ENCODE measurements around the gene GTPBP3. TPM values are rescaled to one million over a fixed set of nuclear protein-coding genes. Genes with fewer than 3 reads are reported as not detected.

Gene GTPBP3
- total RNA-seq, 3 donors from 2014 or later (not counting 1 experiment from before 2014, with no cell fraction given): 21.6 to 33.0 (median 27.7) TPM

- Histone ChIP-seq H3K9me3 (ENCODE audit: control insufficient read depth, insufficient read depth, low read length) (no peaks in the 10 kb centered on the region), H3K4me1 (ENCODE audit: control insufficient read depth, insufficient read depth, low read length) (peaks cover 10% of the 10 kb centered on the region), H3K4me3 (ENCODE audit: low read length) (no peak overlapping the region), H3K36me3 (ENCODE audit: control insufficient read depth, insufficient read depth, low read length) (peaks cover 22% of the 10 kb centered on the region), H3K27me3 (ENCODE audit: control insufficient read depth, insufficient read depth, low read length) (no peaks in the 10 kb centered on the region), H3K27ac (ENCODE audit: low read length) (no peak overlapping the region)
- no peaks in the 10 kb centered on the region for H3K36me3 Mint-ChIP-seq
- WGBS (ENCODE audit: insufficient coverage): 31% methylated on average over 7 of the region's 7 CpGs
- H3K9me3 Mint-ChIP-seq: no peaks in the 10 kb centered on the region
- intact Hi-C loops (cut with micrococcal nuclease): no loop called here
- H3K4me3 Mint-ChIP-seq: no peak overlapping the region
- H3K4me1 Mint-ChIP-seq: peaks cover 0 to 2% of the 10 kb centered on the region in 2 donors
- no peak overlapping the region for H3K27ac Mint-ChIP-seq
- no peak for TF ChIP-seq CTCF (IDR thresholded peaks at IDR 0.05)
- peak in 1 of 2 donors; percentile 43 for DNase-seq
- no peak for ATAC-seq
- H3K27me3 Mint-ChIP-seq (ENCODE audit: low read depth in 2 of 2): no peaks in the 10 kb centered on the region
Observed at GRCh38 chr19:17323964-17324332, 13.4 kb upstream of the GTPBP3 start.

GRCh38 chr19:17324357-17325114, 12.8 kb upstream of the GTPBP3 start:
- no peaks in the 10 kb centered on the region for H3K9me3 ChIP-seq (ENCODE audit: control insufficient read depth, insufficient read depth, low read length)
- intact Hi-C loops (cut with micrococcal nuclease): no loop called here
- no peaks in the 10 kb centered on the region for H3K27me3 Mint-ChIP-seq (ENCODE audit: low read depth in 2 of 2)

GRCh38 chr19:17325133-17325532, 12.2 kb upstream of the GTPBP3 start:
- H3K27ac Mint-ChIP-seq: no peak overlapping the region
- TF ChIP-seq CTCF (IDR thresholded peaks at IDR 0.05): no peak
- H3K4me3 Mint-ChIP-seq: no peak overlapping the region
- peaks cover 12% of the 10 kb centered on the region for H3K36me3 ChIP-seq (ENCODE audit: control insufficient read depth, insufficient read depth, low read length)
- peaks cover 0 to 13% of the 10 kb centered on the region in 2 donors for H3K4me1 Mint-ChIP-seq
- no peaks in the 10 kb centered on the region for H3K27me3 Mint-ChIP-seq (ENCODE audit: low read depth in 2 of 2)
- no peaks in the 10 kb centered on the region for H3K27me3 ChIP-seq (ENCODE audit: control insufficient read depth, insufficient read depth, low read length)
- no peak for ATAC-seq
- intact Hi-C loops (cut with micrococcal nuclease): no loop called here
- H3K36me3 Mint-ChIP-seq: no peaks in the 10 kb centered on the region
- H3K27ac ChIP-seq (ENCODE audit: low read length): no peak overlapping the region
- H3K9me3 ChIP-seq (ENCODE audit: control insufficient read depth, insufficient read depth, low read length): no peaks in the 10 kb centered on the region
- peaks cover 21% of the 10 kb centered on the region for H3K4me1 ChIP-seq (ENCODE audit: control insufficient read depth, insufficient read depth, low read length)
- WGBS (ENCODE audit: insufficient coverage): 97% methylated on average over 20 of the region's 20 CpGs
- DNase-seq: no peak
- H3K9me3 Mint-ChIP-seq: no peaks in the 10 kb centered on the region
- no peak overlapping the region for H3K4me3 ChIP-seq (ENCODE audit: low read length)

More at GRCh38 chr19:17324357-17325114, 12.8 kb upstream of the GTPBP3 start:
- no peak overlapping the region for H3K4me3 ChIP-seq (ENCODE audit: low read length)
- H3K4me1 Mint-ChIP-seq: peaks cover 0 to 8% of the 10 kb centered on the region in 2 donors
- H3K36me3 Mint-ChIP-seq: no peaks in the 10 kb centered on the region
- H3K4me1 ChIP-seq (ENCODE audit: control insufficient read depth, insufficient read depth, low read length): peaks cover 15% of the 10 kb centered on the region
- 91% methylated on average over 28 of the region's 28 CpGs for WGBS (ENCODE audit: insufficient coverage)
- DNase-seq (no peak), ATAC-seq (no peak)
- H3K27me3 ChIP-seq (ENCODE audit: control insufficient read depth, insufficient read depth, low read length): no peaks in the 10 kb centered on the region
- H3K36me3 ChIP-seq (ENCODE audit: control insufficient read depth, insufficient read depth, low read length): peaks cover 16% of the 10 kb centered on the region
- TF ChIP-seq CTCF (IDR thresholded peaks at IDR 0.05): no peak
- H3K9me3 Mint-ChIP-seq: no peaks in the 10 kb centered on the region
- no peak overlapping the region for H3K4me3 Mint-ChIP-seq
- no peak overlapping the region for H3K27ac ChIP-seq (ENCODE audit: low read length)
- H3K27ac Mint-ChIP-seq: no peak overlapping the region

All from natural killer cell (primary cell).